ENCODE data around the gene KLHL30. TPM values are rescaled to one million over a fixed set of nuclear protein-coding genes. Genes with fewer than 3 reads are reported as not detected.

KLHL30 gene, protein sequence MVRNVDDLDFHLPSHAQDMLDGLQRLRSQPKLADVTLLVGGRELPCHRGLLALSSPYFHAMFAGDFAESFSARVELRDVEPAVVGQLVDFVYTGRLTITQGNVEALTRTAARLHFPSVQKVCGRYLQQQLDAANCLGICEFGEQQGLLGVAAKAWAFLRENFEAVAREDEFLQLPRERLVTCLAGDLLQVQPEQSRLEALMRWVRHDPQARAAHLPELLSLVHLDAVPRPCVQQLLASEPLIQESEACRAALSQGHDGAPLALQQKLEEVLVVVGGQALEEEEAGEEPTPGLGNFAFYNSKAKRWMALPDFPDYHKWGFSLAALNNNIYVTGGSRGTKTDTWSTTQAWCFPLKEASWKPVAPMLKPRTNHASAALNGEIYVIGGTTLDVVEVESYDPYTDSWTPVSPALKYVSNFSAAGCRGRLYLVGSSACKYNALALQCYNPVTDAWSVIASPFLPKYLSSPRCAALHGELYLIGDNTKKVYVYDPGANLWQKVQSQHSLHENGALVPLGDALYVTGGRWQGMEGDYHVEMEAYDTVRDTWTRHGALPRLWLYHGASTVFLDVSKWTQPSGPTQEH
- polyA plus RNA-seq (2013, experiment 1 of 2; ENCODE audit: insufficient read length): 0.22 TPM
- 0.16 TPM for polyA plus RNA-seq (2013, experiment 2 of 2; ENCODE audit: insufficient read length)

DNA sequence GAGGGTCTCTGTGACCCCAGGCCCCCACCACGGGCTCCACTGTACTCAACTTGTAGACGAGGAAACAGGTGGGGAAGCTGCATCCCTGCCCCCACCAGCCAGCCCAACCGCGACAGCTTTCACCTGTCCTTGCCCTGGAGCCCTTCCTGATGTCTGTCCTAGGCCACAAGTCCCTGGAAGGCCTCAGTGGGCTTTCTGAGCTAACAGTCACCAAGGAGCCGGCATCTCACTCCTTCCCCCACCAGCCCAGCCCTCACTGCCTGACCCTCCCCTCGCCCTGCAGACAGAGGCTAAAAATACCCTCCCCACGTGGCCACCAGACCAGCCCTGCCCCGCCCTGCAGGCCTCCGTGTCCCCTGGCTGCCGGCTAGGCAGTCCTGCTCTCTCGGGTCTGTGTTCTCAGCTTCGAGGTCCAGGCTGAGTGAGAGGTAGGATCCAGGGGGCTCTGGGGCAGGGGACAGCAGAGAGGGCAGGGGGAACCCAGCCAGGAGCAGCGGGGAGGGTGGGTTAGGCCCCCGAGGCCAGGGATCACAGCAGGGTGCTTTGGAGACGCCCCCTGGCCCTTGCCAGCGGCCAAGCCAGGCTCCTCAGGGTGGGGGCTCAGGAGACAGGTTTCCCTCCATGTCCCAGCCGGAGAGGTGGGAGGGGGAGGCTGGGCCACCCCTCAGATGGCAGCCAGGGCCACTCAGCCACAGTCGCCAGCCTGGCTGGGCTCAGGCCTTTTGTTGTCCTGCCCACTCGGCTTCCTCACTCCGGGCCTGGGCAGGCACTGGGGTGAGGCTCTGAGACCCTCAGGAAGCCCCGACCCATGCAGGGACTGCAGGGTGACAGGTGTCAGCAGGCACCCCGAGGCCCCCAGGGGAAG, at the start of gene KLHL30:
Gene KLHL30 (plus strand): TSS at position 338 of the 865 bp plus-strand sequence. CDS start 2,087 bp downstream, outside the sequence.
- no peak for DNase-seq

DNA sequence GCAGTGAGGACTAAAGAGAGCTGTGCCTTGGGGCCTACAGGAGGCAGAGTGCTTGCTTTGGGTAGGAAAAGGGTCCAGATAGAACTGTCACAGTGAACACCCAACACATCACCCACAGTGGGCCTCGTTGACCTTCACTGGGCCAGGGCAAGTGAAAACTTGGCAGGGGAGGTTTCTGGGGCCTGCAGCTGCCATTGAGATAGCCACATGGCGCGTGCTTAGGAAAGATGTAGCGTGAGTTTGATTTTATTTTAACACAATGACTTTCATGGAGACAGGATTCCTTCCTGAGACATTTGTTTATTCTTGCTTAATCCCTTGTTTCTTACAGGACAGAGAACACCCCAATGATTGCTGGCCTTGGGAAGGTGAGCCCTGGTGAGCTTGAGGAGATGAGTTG, 47.6 kb upstream of the KLHL30 start:
- no peak for DNase-seq

DNA sequence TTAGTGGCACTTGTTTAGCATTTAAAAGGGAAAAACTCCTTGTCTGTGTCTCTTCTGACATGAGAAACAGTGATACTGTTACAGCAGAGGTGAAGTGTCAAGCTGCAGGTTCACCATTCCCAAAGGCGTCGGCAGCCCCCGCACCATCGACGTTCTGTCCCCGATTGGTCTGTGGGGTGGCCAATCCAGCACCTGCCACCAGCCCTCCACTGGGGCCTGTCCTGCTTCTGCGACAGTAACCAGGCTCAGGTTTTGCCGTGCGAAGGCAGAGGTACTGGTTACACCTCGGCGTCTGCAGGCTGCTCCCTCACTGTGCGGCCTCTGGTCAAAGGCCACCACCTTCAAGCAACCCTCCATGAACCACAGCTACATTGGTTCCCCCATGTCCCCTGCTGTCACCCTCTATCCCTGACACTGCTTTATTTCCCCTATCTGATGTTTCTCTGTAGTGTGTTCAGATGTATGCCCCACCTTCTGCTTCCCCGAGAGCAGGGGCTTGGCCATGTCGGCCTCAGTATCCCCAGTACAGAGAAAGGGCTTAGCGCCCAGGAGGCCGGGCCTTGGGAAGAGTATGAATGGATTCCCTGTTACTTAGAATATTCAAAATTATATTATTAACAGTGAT, 46.9 kb upstream of the KLHL30 start:
- DNase-seq: no peak

DNA sequence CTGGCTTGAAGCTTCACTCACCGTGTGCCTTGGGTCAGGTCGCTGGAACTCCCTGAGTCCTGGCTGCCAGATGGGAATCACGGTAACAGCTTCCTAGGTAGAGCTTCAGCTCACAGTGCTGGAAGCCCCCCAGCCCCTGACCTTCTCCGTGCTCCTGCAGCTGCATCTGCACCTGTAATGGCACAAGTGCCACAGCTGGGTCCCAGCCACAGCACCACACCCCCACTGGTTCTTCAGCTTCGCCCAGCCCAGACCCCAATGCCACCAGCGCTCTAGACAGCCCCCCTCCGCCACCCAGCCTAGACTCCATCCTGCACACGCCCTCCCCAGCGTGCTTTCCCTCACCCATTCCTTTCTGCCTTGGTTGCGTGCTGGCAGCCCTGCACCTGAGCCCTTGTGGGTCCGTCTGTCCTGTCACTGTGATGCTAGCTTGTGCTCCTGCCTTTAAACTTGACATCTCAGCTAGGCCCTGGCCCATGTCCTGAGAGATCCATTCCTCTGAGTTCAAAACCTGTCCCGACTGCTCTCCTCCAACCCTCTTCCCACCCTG, 45.9 kb upstream of the KLHL30 start:
- DNase-seq: no peak

DNA sequence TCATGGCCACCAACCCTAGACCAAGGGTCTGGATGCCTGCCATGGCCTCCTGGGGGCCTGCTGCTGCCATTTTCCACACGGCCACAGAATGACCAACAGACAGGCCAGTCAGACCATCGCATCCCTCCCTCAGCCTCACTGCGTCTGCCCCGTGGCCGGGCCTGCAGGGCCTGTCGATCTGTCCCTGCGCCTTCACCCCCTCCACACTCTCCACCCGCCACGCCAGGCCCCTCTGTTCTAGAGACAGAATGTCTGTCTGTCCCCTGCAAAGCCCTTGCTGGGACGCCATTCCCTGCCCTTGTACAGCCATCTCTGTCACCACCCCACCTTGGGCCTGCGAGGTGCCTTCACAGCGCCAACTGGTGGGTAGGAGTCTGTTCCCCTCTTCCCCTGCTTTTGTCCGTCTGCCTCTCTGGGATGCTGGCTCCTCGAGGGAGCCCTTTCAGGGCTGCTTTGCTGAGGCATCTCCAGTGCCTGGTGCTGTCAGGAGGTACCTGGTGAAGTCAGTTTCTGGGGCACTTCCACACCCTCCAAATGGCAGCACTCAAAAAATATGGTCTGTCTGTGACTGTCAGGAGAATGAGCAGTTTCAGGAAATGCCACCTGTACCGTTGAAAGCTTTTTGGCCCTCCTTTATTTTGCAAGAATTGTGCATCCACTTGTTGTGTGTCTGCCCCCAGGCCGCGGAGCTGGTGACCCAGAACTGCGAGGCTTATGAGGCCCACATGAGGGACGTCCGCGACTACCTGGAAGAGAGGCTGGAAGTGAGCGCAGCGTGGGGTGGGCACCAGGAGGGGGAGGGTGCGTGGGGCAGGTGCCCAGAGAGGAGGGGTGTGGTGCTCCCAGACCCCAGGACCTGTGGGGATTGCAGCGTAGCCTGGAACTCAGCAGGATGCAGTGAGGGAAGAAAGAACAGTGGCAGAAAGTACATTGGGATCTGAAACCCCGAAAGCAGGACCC, 45.0 kb upstream of the KLHL30 start:
- no peak for DNase-seq

DNA sequence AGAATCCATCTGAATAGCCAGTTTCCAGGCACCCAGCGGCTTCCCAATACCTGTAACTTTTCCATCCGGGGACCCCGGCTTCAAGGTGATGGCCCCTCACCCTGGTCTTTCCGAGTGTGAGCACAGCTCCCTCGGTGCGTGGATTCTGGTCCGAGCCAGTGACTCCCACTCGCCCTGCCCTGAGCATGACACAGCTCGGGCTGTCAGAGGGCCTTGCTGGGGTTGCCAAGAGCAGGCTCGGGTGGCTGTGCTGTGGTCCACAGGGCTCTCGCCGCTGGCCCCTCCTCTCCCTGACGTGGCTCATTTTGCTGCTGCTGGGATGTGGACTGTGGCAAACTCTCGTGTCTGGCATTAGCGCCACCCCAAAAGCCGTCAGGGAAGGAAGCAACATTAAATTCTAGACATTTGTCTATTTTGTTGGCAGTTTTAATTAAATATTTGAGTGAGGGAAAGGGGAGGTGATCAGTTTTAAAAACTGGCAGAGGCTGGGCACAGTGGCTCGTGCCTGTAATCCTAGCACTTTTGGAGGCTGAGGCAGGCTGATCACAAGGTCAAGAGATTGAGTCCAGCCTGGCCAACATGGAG, 43.9 kb upstream of the KLHL30 start:
- DNase-seq: no peak

DNA sequence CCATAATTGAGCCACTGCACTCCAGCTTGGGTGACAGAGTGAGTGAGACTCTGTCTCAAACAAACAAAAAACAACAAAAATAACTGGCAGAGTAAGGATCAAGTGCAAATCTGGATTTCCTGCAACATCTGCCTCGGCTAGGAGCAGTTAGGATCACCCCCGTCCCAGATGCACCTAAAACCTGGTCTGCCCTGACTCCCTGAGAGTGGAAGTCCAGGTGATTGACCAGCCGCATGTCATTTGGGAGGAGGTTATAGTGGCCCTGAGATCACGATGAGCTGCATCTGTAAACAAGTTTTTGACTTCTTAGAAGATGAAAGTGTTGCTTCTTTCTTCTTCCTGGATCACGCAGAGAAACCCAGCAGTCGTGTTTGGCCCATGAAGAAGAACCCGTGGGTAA, 43.3 kb upstream of the KLHL30 start:
- no peak for DNase-seq

DNA sequence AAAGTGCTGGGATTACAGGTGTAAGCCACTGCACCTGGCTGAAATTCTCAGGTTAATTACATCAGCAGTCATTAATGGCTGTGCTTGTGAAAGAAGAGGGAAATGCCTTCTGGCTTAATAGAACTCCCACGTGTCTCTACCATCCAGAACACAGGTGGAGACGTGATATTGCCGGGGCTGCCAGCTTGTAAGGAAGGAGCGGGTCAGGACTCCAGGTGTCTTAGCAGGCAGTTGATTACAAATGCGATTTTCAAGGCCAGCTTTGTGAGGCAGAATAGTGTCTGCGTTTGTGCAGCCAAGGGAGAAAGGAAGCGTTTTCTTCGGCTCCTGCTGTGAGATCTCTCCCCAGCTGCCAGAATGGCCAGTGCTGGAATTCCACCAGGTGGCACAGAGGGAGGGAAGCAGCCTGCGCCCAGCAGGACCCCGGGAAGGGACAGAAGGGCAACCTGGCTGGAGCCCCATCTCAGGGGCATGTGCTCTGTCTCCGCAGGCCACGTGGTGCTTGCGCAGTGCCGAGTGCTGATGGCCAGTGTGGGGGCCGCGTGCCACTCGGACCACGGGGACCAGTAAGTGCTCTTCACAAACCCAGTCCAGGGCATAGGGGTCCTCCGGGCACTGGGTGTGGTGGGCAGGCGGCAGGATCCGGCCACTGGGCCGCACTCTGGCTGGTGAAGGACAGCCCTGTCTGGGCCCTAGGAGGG, 42.0 kb upstream of the KLHL30 start:
- no peak for DNase-seq

DNA sequence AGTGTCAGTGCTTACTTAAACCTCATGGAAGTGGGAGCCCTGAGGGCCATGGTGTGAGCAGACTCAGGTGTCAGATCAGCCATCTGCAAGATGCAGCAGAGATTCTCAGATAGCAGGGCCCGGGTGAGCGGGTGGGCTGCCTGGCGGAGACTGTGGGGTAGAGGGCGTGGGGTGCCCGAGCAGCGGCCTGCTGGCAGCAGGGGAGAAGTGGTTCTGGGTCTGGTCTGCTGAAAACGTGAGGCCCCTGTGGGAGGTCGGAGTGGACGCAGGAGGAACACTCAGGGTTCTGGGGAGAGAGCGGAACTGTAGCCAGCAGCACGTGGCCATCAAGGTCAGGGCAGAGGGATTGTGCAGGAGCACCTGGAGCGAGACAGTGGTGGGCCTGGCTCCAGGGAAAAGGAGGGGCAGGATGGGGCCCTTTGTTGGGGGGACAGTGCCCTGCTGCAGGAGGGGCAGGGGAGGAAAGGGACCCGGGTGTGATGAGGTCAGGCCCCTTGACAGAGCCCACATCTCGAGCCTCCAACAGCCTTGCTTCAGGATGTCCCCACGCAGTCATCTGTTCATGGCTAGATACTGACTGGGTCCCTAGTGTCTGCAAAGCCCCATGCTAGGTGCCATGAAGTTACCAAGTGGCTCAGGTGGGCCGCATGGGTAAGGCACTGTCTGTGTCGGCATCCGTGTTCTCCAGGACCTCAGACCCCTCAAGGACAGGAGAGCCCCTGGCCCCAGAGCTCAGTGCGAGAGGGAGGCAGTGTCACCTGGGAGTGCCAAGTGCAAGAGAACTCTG, 41.1 kb upstream of the KLHL30 start:
- DNase-seq: no peak

DNA sequence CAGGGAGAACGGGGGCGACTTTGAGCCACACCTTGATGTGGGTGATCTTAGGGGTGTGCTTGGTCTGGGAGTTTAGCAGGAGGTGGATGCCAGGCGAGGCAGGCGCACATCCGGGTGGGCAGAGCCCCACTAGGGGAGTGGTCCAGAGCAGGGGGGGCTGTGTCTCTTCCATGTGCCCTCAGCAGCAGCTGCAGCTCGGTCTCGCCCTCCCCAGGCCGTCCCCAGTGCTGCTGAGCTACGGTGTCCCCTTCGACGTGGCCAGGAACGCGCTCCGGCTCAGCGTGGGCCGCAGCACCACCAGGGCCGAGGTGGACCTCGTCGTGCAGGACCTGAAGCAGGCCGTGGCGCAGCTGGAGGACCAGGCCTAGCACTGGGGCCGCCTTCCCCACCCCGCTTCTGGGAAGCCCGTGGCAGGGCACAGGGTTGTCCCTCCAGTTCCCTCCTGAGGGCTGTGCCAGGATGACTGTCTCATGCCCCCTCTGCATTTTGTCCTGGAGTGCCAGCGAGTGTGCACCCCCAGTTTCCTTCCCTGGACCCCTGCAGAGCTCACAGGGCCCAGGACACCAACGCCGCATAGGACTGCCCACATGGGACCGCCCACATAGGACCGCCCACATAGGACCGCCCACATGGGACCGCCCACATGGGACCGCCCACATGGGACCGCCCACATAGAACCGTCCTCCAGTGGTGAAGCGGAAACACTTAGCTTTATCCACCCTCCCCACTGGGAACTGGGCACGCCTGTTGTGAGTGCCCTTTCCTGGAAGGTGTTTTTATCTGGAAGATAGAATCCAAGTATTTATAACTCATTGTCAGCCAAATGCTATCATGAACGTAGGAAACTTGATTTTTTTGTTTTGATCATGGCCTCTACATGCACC, 40.2 kb upstream of the KLHL30 start:
- DNase-seq: no peak

DNA sequence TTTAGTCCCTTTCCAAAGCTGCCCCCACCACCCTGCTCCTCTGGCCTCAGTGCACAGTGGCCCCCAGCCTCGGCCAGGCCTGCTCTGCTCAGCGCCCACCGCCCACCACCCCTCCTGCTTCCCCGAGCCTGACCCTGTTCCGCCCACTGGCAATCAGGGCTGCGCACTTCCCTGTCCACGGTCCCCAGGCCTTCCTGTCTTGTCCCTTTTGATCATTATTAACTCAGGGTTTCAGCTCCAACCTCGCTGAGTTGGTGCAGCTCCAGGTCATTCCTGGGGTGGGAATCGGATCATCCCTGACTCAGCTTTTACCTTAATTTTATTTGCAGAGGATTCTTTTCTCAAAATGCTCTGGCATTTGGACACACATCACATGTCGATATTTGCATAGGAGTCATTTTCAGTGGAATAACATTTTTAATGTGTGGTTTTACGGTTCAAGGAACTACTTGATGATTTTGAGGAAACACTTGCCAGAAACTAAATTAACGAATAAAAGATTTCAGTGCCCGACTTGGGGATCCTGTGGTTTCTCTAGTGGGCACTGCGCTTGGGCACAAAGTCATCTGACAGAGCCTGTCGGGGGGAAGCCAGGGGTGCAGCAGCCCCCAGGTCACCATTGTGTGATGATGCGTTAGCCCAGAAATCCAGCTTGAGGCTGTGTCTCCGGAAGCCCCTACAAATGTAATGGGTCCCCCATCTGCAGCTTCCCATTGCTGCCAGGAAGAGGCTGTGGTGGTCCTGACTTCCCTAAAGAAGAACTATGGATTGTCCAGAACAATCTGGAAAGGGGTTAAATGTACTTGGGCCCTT, 39.4 kb upstream of the KLHL30 start:
- DNase-seq: no peak

DNA sequence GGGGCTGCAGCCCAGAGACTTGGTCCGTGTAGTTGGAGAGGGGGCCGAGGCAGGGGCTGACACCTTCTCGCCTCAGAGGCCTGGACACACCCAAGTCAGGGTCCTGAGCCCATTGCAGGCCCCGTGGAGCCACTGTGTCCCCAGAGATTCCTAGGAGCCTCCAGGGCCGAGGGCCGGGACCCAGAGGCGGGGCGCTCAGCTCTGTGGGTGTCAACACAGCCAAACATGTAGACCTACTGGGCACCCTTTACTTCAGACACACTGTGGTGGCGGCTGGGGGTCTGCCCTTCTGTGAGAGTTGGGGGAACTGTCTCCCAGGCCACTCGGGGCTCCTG, 38.8 kb upstream of the KLHL30 start:
- DNase-seq: no peak

DNA sequence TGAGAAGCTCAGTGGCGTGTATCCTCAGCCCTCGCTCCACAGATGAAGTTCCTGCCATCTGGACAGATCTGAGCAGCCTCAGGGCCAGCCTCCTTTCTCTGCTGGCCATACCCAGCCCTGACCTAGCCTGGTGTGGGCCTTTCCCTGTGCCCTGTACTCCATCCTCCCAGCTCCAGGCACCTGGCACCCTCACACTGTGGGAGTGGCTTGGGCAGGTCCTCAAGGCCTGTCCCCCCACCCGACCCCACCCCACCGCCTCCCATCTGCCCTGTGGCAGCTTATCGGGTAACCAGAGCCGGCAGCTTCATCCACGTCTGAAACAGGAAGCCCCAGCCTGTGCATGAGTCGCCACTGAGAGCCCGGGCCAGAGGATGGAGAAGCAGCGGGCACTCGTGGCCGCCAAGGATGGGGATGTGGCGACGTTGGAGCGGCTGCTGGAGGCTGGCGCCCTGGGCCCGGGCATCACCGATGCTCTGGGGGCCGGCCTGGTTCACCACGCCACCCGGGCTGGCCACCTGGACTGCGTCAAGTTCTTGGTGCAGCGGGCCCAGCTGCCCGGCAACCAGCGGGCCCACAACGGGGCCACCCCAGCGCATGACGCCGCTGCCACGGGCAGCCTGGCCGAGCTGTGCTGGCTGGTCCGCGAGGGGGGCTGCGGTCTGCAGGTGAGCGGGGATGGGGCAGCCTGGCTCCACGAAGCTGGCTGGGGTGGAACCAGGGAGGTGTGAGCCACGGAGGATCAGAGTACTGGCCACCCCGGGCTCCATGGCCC, 38.2 kb upstream of the KLHL30 start, which contains the start of gene ESPNL:
Gene ESPNL (plus strand): TSS at position 292 of the 772 bp plus-strand sequence. CDS start 80 bp downstream, at position 372.
- DNase-seq: no peak

DNA sequence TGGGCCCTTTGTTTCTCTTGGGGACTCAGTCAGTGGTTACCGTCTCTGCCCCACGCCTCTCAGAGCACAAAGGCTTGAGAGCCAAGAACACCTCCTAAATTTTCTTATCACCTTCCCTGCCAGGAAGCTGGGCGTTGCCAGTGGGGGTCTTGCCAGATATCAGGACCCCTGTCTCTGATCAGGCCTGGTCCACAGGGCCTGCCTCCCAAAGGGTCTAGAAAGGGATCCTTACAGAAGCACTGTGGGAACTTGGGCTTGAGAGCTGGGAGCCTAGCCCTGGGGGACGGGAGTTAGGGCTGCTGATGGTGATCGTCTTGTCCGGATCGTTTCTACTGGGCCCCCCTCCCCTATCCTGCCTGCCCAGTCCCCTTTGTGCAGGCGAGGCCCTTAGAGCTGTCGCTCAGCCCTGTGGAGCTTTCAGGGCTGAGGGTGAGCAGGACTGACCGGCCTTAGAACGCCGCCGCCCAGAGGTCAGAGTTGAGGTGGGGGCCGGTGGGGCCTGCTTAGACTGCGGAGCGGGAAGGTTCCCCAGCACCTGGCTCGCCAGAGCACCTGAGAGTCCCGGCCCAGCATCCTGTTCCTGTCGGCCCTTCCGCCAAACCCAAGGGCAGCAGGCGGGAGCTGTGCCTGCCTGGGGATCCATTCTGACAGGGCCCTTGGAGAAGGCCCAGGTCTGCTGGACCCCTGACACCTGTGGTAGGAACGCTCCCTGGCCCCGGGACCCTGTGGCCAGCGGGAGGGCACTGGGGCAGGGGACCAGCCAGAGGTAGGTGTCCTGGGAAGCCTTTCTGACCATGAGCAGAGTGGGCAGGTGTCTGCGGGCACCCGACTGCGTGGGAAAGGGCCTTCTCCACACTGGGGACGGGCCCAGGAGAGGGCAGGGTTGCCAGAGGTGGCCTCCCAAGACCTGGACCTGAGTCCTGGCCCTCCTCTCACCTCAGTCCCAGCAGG, 37.4 kb upstream of the KLHL30 start:
- DNase-seq: no peak
